ENCODE data around the gene PAQR8.
A peak's percentile ranks its signal among the peaks of the same experiment; 100 is the strongest.

The PAQR8 gene

DNA sequence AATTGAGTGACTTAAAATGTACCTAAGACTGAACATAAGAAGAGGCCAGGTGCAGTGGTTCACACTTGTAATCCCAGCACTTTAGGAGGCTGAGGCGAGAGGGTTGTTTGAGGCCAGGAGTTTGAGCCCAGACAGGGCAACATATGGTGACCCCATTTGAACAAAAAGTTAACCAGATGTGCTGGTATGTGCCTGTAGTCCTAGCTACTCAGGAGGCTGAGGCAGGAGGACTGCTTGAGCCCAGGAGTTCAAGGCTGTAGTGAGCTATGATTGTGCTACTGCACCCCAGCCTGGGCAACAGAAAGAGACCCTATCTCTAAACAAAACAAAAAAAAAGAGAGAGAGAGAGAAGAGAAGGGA lies 10.1 kb upstream of the PAQR8 start:
- DNase-seq = no peak

DNA sequence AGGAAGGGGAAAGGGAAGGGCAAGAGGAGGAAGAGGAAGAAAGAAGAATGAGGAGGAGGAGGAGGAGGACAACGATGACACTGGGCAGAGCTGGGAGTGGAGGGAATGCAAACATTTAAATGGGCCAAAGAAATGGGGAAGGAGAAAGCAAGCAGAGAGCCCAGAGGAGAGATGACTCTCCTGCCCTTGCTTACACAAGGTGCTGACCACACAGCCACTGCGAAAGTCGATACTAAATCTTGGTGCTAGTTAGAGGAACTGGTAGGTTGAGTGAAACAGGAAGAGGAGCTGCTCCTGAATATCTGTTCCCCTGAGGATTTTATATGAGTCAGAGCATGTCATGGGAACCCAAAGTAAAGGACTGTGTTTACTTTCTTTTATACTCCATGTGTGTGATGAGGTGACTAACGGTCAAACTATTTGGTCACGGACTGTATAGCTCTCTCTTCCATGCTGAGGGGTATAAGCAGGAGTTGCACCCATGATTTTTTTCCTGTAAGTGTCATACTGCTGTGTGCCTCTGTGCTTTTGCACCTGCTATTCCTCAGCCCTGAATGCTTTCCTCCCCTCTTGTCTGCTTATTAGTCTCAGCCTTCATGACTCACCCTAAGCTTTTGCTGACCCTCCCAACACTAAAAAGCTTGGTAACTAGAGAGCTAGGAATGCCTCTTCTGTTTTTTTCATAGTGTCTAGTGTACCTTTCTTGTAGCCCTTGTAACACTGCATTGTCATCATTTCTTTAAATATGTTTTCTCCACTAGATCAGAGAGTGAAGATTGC lies 9.5 kb upstream of the PAQR8 start:
- DNase-seq = peak; percentile 98

GRCh38 chr6:52356017-52356416 lies 5.9 kb upstream of the PAQR8 start:
- no peak for DNase-seq

- no peak for DNase-seq
Measured at GRCh38 chr6:52359403-52359802, 2.5 kb upstream of the PAQR8 start.

DNA sequence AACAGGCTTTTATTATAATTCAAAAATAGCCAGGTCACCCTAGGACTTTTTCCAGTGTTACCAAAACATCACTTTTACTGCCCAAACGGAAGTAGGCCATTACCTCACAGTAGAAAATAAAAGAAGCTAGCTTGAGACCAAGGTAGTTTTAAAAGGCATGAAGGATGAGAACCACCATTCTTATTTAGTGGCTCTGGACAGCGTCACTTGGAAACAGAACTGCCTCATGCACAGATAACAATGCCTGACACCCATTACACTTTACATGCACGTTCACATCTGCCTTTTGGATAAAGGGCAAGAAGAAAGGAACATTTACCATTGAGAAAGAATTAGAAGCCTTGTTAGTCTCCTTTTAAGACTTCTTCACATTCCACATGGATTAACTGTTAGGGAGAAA lies 1.9 kb upstream of the PAQR8 start:
- DNase-seq = no peak

- DNase-seq = no peak
Measured at GRCh38 chr6:52360601-52361413, 1.1 kb upstream of the PAQR8 start.

- no peak for DNase-seq
Measured at GRCh38 chr6:52361414-52361944, 472 bp upstream of the PAQR8 start.

GRCh38 chr6:52362443-52363227 lies 684 bp downstream of the PAQR8 start:
- DNase-seq = peak; percentile 10

- DNase-seq = no peak
Measured at GRCh38 chr6:52363228-52363867, 1.4 kb downstream of the PAQR8 start.

DNA sequence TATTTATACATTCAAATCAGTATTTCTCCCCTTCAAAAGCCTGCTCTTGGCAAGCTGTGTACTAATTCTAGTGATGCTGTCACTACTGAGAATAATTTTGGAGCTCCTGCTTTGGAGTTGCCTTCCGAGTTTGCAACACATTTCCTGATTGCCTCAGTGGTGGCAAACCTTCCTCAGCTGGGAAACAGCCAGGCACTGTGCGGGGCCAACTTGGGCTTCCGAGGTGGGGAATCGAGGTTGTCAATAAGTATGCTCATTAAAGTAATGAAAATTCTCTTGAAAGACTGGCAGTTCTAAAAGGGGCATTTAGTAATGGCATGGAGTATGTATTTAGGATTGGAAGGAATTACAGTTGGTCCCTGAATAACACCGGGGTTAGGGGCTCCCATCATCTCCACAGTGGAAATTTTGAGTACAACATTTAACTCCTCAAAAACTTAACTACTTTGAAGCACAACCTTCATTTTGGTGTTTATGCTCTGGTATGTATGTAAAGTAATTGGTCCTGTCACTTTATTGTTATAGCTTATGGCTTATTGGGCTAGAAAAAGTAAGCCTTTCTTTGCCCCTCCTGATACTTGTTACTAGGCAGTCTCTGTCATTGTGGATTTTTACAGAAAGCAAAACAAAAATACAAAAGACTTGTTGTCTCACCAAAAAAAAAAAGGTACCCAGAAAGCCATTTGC lies 2.7 kb downstream of the PAQR8 start:
- no peak for DNase-seq

- DNase-seq = no peak
Measured at GRCh38 chr6:52365317-52365716, 3.4 kb downstream of the PAQR8 start.

DNA sequence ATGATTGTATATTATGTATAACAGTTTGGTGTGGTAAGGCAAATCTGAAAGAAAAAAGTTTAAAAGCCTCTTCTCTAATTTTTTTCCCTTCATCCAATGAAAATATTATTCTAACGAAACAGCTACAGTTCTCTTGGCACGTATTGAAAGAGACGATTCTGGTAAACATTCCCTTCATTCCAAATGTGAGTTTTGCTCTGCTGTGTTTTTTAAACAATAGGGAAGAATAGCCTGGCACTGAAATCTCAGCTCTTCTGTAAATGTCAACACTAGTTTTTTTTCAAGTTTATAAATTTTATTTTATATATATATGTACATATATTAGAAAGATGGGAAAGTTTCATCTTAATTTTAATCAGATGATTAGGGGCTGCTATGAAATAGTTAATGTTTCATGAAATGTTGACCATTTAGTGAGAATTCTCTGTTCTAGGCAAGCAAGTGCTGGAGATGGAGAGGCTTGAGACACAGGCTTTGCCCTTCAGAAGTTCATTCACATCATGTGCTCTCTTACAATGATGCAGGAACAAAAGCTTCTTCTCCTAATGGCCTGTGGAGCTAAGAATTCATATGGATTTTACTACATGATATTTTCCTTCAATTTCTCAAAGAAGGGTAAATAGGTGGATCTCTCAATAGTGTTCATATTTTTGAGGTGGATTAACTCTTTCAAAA lies 4.1 kb downstream of the PAQR8 start:
- DNase-seq = no peak

DNA sequence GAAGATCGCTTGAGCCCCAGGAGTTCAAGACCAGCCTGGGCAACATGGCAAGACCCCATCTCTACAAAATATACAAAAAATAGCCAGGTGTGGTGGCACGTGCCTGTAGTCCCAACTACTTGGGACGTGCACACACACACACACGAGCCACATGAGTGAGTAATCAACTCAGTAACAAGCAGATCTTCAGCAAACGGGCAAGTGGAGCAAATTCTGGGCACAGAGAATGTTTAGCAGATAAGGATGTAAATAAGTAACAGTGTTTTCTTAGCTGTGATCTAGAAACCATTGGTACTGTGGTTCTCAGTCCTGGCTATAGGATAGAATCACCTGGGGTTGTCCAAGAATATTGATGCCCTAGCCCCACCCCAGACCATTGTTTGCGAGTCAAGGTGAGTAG lies 6.1 kb downstream of the PAQR8 start:
- no peak for DNase-seq

DNA sequence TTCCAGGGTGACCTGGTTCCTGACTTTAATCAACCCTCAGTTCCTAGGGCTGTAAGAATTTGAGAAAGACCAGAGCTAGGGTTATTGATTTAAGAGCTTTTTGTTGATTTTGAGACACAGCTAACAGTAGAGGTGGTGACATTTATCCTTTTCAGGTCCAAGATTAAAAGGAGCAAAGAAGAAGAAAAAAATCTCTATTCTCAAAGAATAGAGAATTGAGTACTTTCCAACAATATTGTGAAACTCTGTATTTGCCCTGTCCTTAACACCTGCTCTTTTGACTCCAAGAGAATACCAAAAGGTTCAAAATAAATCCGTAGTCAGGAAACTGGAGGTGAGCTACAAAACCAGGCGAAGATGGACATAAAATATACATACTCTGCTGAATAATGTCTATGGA lies 7.3 kb downstream of the PAQR8 start:
- DNase-seq = no peak

- peak; percentile 53 for DNase-seq
Measured at GRCh38 chr6:52371656-52372191, 9.8 kb downstream of the PAQR8 start.

DNA sequence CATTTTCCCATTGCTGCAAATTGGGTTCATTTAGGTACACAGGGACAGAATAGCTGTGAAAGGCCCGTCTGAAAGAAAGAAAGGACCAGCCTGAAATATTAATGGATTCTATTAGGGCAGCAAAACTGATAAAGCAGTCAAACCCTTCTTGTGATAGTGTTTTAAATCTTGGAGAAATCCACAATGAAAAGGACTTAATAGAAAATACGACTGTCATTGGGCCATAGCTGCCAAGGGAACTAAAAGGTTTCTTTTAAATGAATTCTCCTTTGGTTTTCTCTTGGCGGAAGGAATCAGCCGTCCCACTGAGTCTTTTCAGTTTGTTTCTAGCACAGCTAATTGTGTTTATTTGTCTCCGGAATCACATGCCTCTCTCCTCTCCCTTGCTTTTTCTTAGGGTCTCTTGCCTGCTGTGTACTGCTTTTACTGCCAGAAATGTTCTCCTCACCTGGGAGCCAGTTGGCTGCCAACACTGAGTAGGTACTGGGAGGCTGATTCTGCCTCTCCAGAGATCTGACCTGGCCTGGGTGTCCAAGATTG lies 11.3 kb downstream of the PAQR8 start:
- no peak for DNase-seq

DNA sequence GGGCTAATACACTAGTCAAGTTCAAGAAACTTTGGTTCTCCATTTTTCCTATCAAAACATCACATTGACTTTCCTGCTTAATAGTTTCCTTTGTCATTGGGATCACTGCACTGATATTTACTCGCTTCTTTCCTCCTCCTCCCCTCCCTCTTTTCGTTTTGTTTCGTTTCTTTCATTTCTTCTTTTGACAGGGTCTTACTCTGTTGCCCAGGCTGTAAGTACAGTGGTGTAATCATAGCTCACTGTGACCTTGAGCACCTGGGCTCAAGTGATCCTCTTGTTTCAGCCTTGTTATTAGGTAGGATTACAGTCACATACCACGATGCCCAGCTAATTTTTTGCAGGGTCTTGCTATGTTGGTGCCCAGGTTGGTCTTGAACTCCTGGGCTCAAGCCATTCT lies 12.3 kb downstream of the PAQR8 start:
- no peak for DNase-seq

GRCh38 chr6:52375780-52376556 lies 14.0 kb downstream of the PAQR8 start:
- no peak for DNase-seq

DNA sequence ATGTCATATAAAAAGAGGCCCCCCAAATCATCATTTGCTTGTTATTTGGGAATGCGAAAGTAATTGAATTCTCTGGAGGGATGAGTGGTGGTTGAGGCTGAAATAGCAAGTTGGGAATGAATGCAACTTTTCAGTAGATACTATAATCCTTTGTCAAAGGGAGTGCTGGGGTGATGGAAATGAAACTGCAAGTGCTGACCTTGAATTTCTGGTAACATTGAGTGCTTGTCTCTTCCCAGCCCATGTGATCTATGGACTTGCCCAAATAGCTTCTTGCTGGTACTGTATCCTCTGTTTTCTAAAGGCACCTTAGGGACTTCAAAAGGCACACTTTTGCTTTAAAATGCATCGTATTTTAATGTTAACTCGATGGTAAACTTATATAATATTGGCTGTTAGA lies 14.8 kb downstream of the PAQR8 start:
- DNase-seq = no peak

GRCh38 chr6:52377538-52378221 lies 15.7 kb downstream of the PAQR8 start:
- no peak for DNase-seq
